CD4-positive, alpha-beta T cell (primary cell): ENCODE results near the gene OR2B6. TPM values are rescaled to one million over a fixed set of nuclear protein-coding genes. Genes with fewer than 3 reads are reported as not detected.
"Not testable (repeated sequence)": the region's sequence is repeated elsewhere in the genome, so short reads cannot be mapped to it uniquely, and the experiment has no call there.

ENCODE experiments used
- ATAC-seq: fragments of 200-7000 bp; cut with Tn5 transposase; one replicate; pipeline ENCODE4 v1.10.0; 2022; ENCODE audit warnings: mild to moderate bottlenecking; ENCODE audit not compliant: poor library complexity
- CTCF ChIA-PET: fragments of 350-600 bp; sonication (Branson Sonifier 250); formaldehyde crosslinking; loops from one replicate; lab custom pipeline; 2021; ENCODE audit warnings: antibody characterized with exemption, inconsistent platforms; lab: Charles Lee
- POLR2A ChIA-PET: fragments of 350-600 bp; sonication (Branson Sonifier 250); formaldehyde crosslinking; loops from one replicate; lab custom pipeline; 2021; ENCODE audit warnings: antibody characterized with exemption, inconsistent platforms; lab: Charles Lee
- DNase-seq, 14 experiments: peaks; one replicate each; pipeline ENCODE4 v3.0.0-alpha.2; 2013 to 2020; ENCODE audit warnings: mixed read lengths in 2 of 14
- H3K27ac ChIP-seq, 2 donors: one replicate each; pipeline versions ENCODE4 v1.5.1 to v1.7.0; 2013; ENCODE audit warnings: low read length in 2 of 2, low read depth in 1 of 2, mild to moderate bottlenecking in 1 of 2
- H3K27me3 ChIP-seq, 2 experiments: 1 replicate in 1 of 2; 2 replicates in 1 of 2; pipeline versions ENCODE4 v1.6.1 to v1.7.0; 2013; ENCODE audit warnings: low read length in 2 of 2, control low read depth in 1 of 2, mild to moderate bottlenecking in 1 of 2, moderate library complexity in 1 of 2; ENCODE audit not compliant: insufficient read depth in 2 of 2, control insufficient read depth in 1 of 2
- H3K36me3 ChIP-seq: one replicate; pipeline ENCODE4 v1.6.1; 2013; ENCODE audit warnings: low read length, control low read depth; ENCODE audit not compliant: insufficient read depth
- H3K4me1 ChIP-seq: one replicate; pipeline ENCODE4 v1.6.1; 2013; ENCODE audit warnings: low read length, control low read depth; ENCODE audit not compliant: insufficient read depth
- H3K4me3 ChIP-seq: one replicate; pipeline ENCODE4 v1.5.1; 2013; ENCODE audit warnings: mild to moderate bottlenecking, low read length, moderate library complexity
- H3K9me3 ChIP-seq, 2 experiments: 1 replicate in 1 of 2; 2 replicates in 1 of 2; pipeline versions ENCODE4 v1.6.1 to v1.7.0; 2013; ENCODE audit warnings: low read length in 2 of 2, mild to moderate bottlenecking in 2 of 2, control low read depth in 1 of 2, moderate library complexity in 1 of 2; ENCODE audit not compliant: control insufficient read depth in 1 of 2, insufficient read depth in 1 of 2
- H3K27ac Mint-ChIP-seq: one replicate; pipeline ENCODE4 v1.8.0; 2020; ENCODE audit warnings: mixed read lengths
- H3K27me3 Mint-ChIP-seq: one replicate; pipeline ENCODE4 v1.8.0; 2021; ENCODE audit warnings: mixed read lengths
- H3K36me3 Mint-ChIP-seq: one replicate; pipeline ENCODE4 v1.8.0; 2021; ENCODE audit warnings: low read depth, mixed read lengths
- H3K4me1 Mint-ChIP-seq: one replicate; pipeline ENCODE4 v1.8.0; 2021; ENCODE audit warnings: low read depth, mixed read lengths
- H3K4me3 Mint-ChIP-seq: one replicate; pipeline ENCODE4 v1.8.0; 2020; ENCODE audit warnings: mild to moderate bottlenecking, mixed read lengths
- H3K9me3 Mint-ChIP-seq: one replicate; pipeline ENCODE4 v1.8.0; 2020; ENCODE audit warnings: mixed read lengths
- CTCF ChIP-seq: fragments of 200-600 bp; IDR thresholded peaks from one replicate; pipeline ENCODE4 v1.8.0; 2022; ENCODE audit warnings: antibody characterized with exemption, mild to moderate bottlenecking
- intact Hi-C, 2 experiments: fragments of 100-400 bp; cut with DNase I in 1 of 2; cut with micrococcal nuclease in 1 of 2; formaldehyde crosslinking; loops; one replicate each; pipeline versions ENCODE4 v1.15.1 to v1.9.0; 2023 to 2025; cut with DNase I, micrococcal nuclease
- total RNA-seq, 174 experiments: library from RNA in 2 of 174; stranded (reverse) in 2 of 174; gene quantifications; one replicate each; pipeline ENCODE4 v1.2.3 and lab custom pipeline; 2021 to 2026

OR2B6 gene
- total RNA-seq, 2 experiments from 2014 or later, result not detected

- H3K4me1 Mint-ChIP-seq, result no peaks in the 10 kb centered on the region
- Histone ChIP-seq H3K4me1 (no peaks in the 10 kb centered on the region), H3K27ac (no peak overlapping the region), H3K36me3 (no peaks in the 10 kb centered on the region), H3K4me3 (no peak overlapping the region), H3K27me3 (peaks cover 3 to 12% of the 10 kb centered on the region in 2 experiments), H3K9me3 (no peaks in the 10 kb centered on the region)
- peaks cover 59% of the 10 kb centered on the region for H3K27me3 Mint-ChIP-seq
- H3K4me3 Mint-ChIP-seq, result no peak overlapping the region
- TF ChIP-seq CTCF, result no peak
- intact Hi-C loops, result no loop called here
- no peak for DNase-seq
- peaks cover 2% of the 10 kb centered on the region for H3K9me3 Mint-ChIP-seq
- POLR2A ChIA-PET, result no interaction called here
- H3K27ac Mint-ChIP-seq, result no peak overlapping the region
- CTCF ChIA-PET, result no interaction called here
- no peaks in the 10 kb centered on the region for H3K36me3 Mint-ChIP-seq
- no peak for ATAC-seq
These were observed 25.8 kb upstream of the OR2B6 start for GRCh38 chr6:27931209-27931608.

- Histone ChIP-seq H3K4me1 (no peaks in the 10 kb centered on the region), H3K27me3 (peaks cover 9 to 36% of the 10 kb centered on the region in 2 experiments), H3K27ac (no peak overlapping the region), H3K4me3 (no peak overlapping the region), H3K9me3 (no peaks in the 10 kb centered on the region), H3K36me3 (no peaks in the 10 kb centered on the region)
- Mint-ChIP-seq H3K27me3 (peaks cover 66% of the 10 kb centered on the region), H3K36me3 (no peaks in the 10 kb centered on the region), H3K27ac (no peak overlapping the region), H3K9me3 (no peaks in the 10 kb centered on the region), H3K4me3 (no peak overlapping the region), H3K4me1 (no peaks in the 10 kb centered on the region)
- no peak for ATAC-seq
- no peak for DNase-seq
- ChIA-PET POLR2A (no interaction called here), CTCF (no interaction called here)
- intact Hi-C loops, result no loop called here
- TF ChIP-seq CTCF, result no peak
These were observed 16.3 kb upstream of the OR2B6 start for GRCh38 chr6:27940766-27941165.

- CTCF ChIA-PET, ATAC-seq: not testable (repeated sequence)
These were observed 14.0 kb upstream of the OR2B6 start for GRCh38 chr6:27943072-27943471.

DNA sequence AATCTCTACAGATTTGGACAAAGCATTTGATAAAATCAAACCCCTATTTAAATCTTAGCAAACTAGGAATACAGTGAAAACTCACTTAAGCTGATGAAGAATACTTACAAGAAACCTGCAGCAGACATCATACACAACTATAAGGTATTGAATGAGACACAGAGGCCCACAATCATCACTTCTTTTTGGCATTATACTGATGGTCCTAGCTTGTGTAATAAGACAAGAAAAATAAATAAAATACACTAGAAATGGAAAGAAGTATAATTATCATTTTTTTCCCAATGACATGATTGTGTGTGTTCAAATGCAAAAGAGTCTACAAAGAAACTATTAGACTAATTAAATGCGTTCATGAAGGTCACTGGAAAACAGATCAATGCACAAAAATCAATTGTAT is 8.8 kb upstream of the OR2B6 start:
- H3K4me1 Mint-ChIP-seq, result no peaks in the 10 kb centered on the region
- intact Hi-C loops, result no loop called here
- peaks cover 60% of the 10 kb centered on the region for H3K27me3 Mint-ChIP-seq
- peaks cover 3% of the 10 kb centered on the region for H3K9me3 Mint-ChIP-seq
- Histone ChIP-seq H3K36me3 (no peaks in the 10 kb centered on the region), H3K27me3 (peaks cover 5 to 29% of the 10 kb centered on the region in 2 experiments), H3K4me3 (no peak overlapping the region), H3K4me1 (no peaks in the 10 kb centered on the region), H3K27ac (no peak overlapping the region), H3K9me3 (no peaks in the 10 kb centered on the region)
- no peaks in the 10 kb centered on the region for H3K36me3 Mint-ChIP-seq
- no peak overlapping the region for H3K4me3 Mint-ChIP-seq
- POLR2A ChIA-PET, result no interaction called here
- DNase-seq, result no peak
- TF ChIP-seq CTCF, result no peak
- no peak for ATAC-seq
- H3K27ac Mint-ChIP-seq, result no peak overlapping the region
- CTCF ChIA-PET, result no interaction called here

More at GRCh38 chr6:27943072-27943471, 14.0 kb upstream of the OR2B6 start:
- peaks cover 71% of the 10 kb centered on the region for H3K27me3 Mint-ChIP-seq
- DNase-seq, H3K4me1 ChIP-seq, H3K9me3 ChIP-seq, POLR2A ChIA-PET, intact Hi-C loops, H3K36me3 ChIP-seq, H3K4me3 Mint-ChIP-seq, H3K9me3 Mint-ChIP-seq, H3K27ac ChIP-seq, H3K4me3 ChIP-seq, H3K36me3 Mint-ChIP-seq, H3K4me1 Mint-ChIP-seq, H3K27ac Mint-ChIP-seq: not testable (repeated sequence)
- H3K27me3 ChIP-seq, result peaks cover 4 to 37% of the 10 kb centered on the region in 2 experiments
